HUES6 (cell line): Measurements from ENCODE around the gene PRDM8.

ENCODE experiments used
- H3K27ac ChIP-seq: 2 replicates; pipeline ENCODE4 v1.7.0; 2013; ENCODE audit warnings: low read depth, mild to moderate bottlenecking, low read length, inconsistent platforms
- H3K27me3 ChIP-seq: 2 replicates; pipeline ENCODE4 v1.6.1; 2013; ENCODE audit warnings: low read length; ENCODE audit not compliant: control insufficient read depth, insufficient read depth
- H3K36me3 ChIP-seq: 2 replicates; pipeline ENCODE4 v1.6.1; 2013; ENCODE audit warnings: low read length; ENCODE audit not compliant: control insufficient read depth, insufficient read depth
- H3K4me1 ChIP-seq: 2 replicates; pipeline ENCODE4 v1.6.1; 2013; ENCODE audit warnings: low read length; ENCODE audit not compliant: control insufficient read depth, insufficient read depth
- H3K4me3 ChIP-seq: 2 replicates; pipeline ENCODE4 v1.5.1; 2013; ENCODE audit warnings: low read depth, low read length
- H3K9ac ChIP-seq: one replicate; pipeline ENCODE4 v1.6.1; 2013; ENCODE audit warnings: mild to moderate bottlenecking, low read length
- H3K9me3 ChIP-seq: 2 replicates; pipeline ENCODE4 v1.6.1; 2013; ENCODE audit warnings: low read depth, low read length; ENCODE audit not compliant: control insufficient read depth, insufficient read depth

PRDM8 gene

GRCh38 chr4:80184053-80184824 lies 13.1 kb upstream of the PRDM8 start:
- no peak overlapping the region for H3K27ac ChIP-seq
- peaks cover 20% of the 10 kb centered on the region for H3K4me1 ChIP-seq
- H3K4me3 ChIP-seq: peak overlapping the region; percentile 65
- H3K9ac ChIP-seq: no peak overlapping the region
- no peaks in the 10 kb centered on the region for H3K9me3 ChIP-seq
- H3K27me3 ChIP-seq: peaks cover 98% of the 10 kb centered on the region
- H3K36me3 ChIP-seq: no peaks in the 10 kb centered on the region

GRCh38 chr4:80184825-80185756 lies 12.2 kb upstream of the PRDM8 start:
- H3K4me1 ChIP-seq: peaks cover 25% of the 10 kb centered on the region
- H3K4me3 ChIP-seq: peak overlapping the region; percentile 65
- no peak overlapping the region for H3K9ac ChIP-seq
- no peaks in the 10 kb centered on the region for H3K9me3 ChIP-seq
- H3K27ac ChIP-seq: no peak overlapping the region
- no peaks in the 10 kb centered on the region for H3K36me3 ChIP-seq
- H3K27me3 ChIP-seq: peaks cover 99% of the 10 kb centered on the region

GRCh38 chr4:80185787-80186548 lies 11.3 kb upstream of the PRDM8 start:
- Histone ChIP-seq H3K9me3 (no peaks in the 10 kb centered on the region), H3K9ac (no peak overlapping the region), H3K36me3 (no peaks in the 10 kb centered on the region), H3K4me1 (peaks cover 29% of the 10 kb centered on the region), H3K27ac (no peak overlapping the region), H3K27me3 (peaks cover 99% of the 10 kb centered on the region), H3K4me3 (peak overlapping the region; percentile 65; the same call in 1 of the 2 replicates)

GRCh38 chr4:80186676-80187075 lies 10.6 kb upstream of the PRDM8 start:
- Histone ChIP-seq H3K4me1 (peaks cover 29% of the 10 kb centered on the region), H3K27ac (no peak overlapping the region), H3K27me3 (peaks cover 100% of the 10 kb centered on the region), H3K9me3 (no peaks in the 10 kb centered on the region), H3K9ac (no peak overlapping the region), H3K36me3 (no peaks in the 10 kb centered on the region), H3K4me3 (no peak overlapping the region)

GRCh38 chr4:80187677-80188076 lies 9.6 kb upstream of the PRDM8 start:
- Histone ChIP-seq H3K27me3 (peaks cover 100% of the 10 kb centered on the region), H3K27ac (no peak overlapping the region), H3K9ac (no peak overlapping the region)

GRCh38 chr4:80188457-80188800 lies 8.9 kb upstream of the PRDM8 start:
- Histone ChIP-seq H3K9ac (no peak overlapping the region), H3K27me3 (peaks cover 100% of the 10 kb centered on the region), H3K9me3 (no peaks in the 10 kb centered on the region), H3K27ac (no peak overlapping the region), H3K36me3 (no peaks in the 10 kb centered on the region), H3K4me1 (peaks cover 25% of the 10 kb centered on the region), H3K4me3 (no peak overlapping the region)

More at GRCh38 chr4:80187677-80188076, 9.6 kb upstream of the PRDM8 start:
- H3K36me3 ChIP-seq: no peaks in the 10 kb centered on the region
- peaks cover 29% of the 10 kb centered on the region for H3K4me1 ChIP-seq
- no peak overlapping the region for H3K4me3 ChIP-seq
- no peaks in the 10 kb centered on the region for H3K9me3 ChIP-seq

- H3K4me3 ChIP-seq: no peak overlapping the region
- H3K9ac ChIP-seq: no peak overlapping the region
- peaks cover 100% of the 10 kb centered on the region for H3K27me3 ChIP-seq
Observed at GRCh38 chr4:80188801-80189458, 8.4 kb upstream of the PRDM8 start.

GRCh38 chr4:80189581-80189955 lies 7.7 kb upstream of the PRDM8 start:
- Histone ChIP-seq H3K27me3 (peaks cover 100% of the 10 kb centered on the region), H3K36me3 (no peaks in the 10 kb centered on the region), H3K4me3 (peak overlapping the region; percentile 46), H3K9me3 (no peaks in the 10 kb centered on the region), H3K9ac (no peak overlapping the region), H3K4me1 (peaks cover 23% of the 10 kb centered on the region), H3K27ac (no peak overlapping the region)

More at GRCh38 chr4:80188801-80189458, 8.4 kb upstream of the PRDM8 start:
- H3K27ac ChIP-seq: no peak overlapping the region
- peaks cover 24% of the 10 kb centered on the region for H3K4me1 ChIP-seq
- no peaks in the 10 kb centered on the region for H3K36me3 ChIP-seq
- H3K9me3 ChIP-seq: no peaks in the 10 kb centered on the region

GRCh38 chr4:80189956-80190677 lies 7.2 kb upstream of the PRDM8 start:
- Histone ChIP-seq H3K27me3 (peaks cover 100% of the 10 kb centered on the region), H3K4me3 (peak overlapping the region; percentile 46), H3K27ac (no peak overlapping the region), H3K4me1 (peaks cover 18% of the 10 kb centered on the region), H3K9ac (no peak overlapping the region), H3K36me3 (no peaks in the 10 kb centered on the region), H3K9me3 (no peaks in the 10 kb centered on the region)
